AG04449 (cell line): ENCODE measurements around the gene TMEM40.

Experiments used
- CTCF ChIA-PET: fragments of 350-600 bp; formaldehyde crosslinking; extraction: SDS; loops from one replicate; lab custom pipeline; 2021; ENCODE audit warnings: antibody characterized with exemption; lab: Yijun Ruan, JAX
- POLR2A ChIA-PET: fragments of 400-600, 350-600 bp; formaldehyde crosslinking; extraction: SDS; loops from one replicate; lab custom pipeline; 2020; ENCODE audit warnings: antibody characterized with exemption, inconsistent platforms; lab: Yijun Ruan, JAX
- DNase-seq: peaks from one replicate; pipeline ENCODE4 v3.0.0-alpha.2; 2010; ENCODE audit warnings: low read depth, low spot score
- H3K4me3 ChIP-seq: 2 replicates; pipeline ENCODE4 v1.5.1; 2011; ENCODE audit warnings: low read depth, mild to moderate bottlenecking, control low read depth, low read length
- CTCF ChIP-seq: IDR thresholded peaks from one replicate; pipeline ENCODE4 v1.5.1; 2011; ENCODE audit warnings: mild to moderate bottlenecking, moderate library complexity, low read length, control low read depth, inconsistent platforms; ENCODE audit not compliant: insufficient read depth; ENCODE audit errors: missing control alignments

Gene TMEM40

GRCh38 chr3:12742330-12743107 is 16.5 kb downstream of the TMEM40 start:
- no peak overlapping the region for H3K4me3 ChIP-seq
- ChIA-PET CTCF (interaction anchor here (0.8 kb wide), 1 partner anchor 21 kb away, joined by 3 read pairs; no protein-coding TSS in a partner anchor), POLR2A (no interaction called here)
- DNase-seq = no peak
- no peak for TF ChIP-seq CTCF

GRCh38 chr3:12741209-12741608 is 17.9 kb downstream of the TMEM40 start:
- DNase-seq = no peak
- ChIA-PET CTCF (no interaction called here), POLR2A (no interaction called here)
- no peak overlapping the region for H3K4me3 ChIP-seq
- no peak for TF ChIP-seq CTCF

- H3K4me3 ChIP-seq = no peak overlapping the region
- DNase-seq = no peak
- POLR2A ChIA-PET = no interaction called here
- CTCF ChIA-PET = interaction anchor here (0.6 to 1.6 kb wide), 2 partner anchors 18 to 101 kb away, joined by 3 to 6 read pairs; no protein-coding TSS in a partner anchor
- no peak for TF ChIP-seq CTCF
These were observed 21.2 kb downstream of the TMEM40 start for GRCh38 chr3:12737833-12738232.

- no peak for DNase-seq
- POLR2A ChIA-PET = no interaction called here
- no peak overlapping the region for H3K4me3 ChIP-seq
- TF ChIP-seq CTCF = no peak
- CTCF ChIA-PET = interaction anchor here (0.6 to 1.6 kb wide), 2 partner anchors 17 to 101 kb away, joined by 3 to 6 read pairs; no protein-coding TSS in a partner anchor
These were observed 21.7 kb downstream of the TMEM40 start for GRCh38 chr3:12737319-12737718.

GRCh38 chr3:12734960-12735359 is 24.1 kb downstream of the TMEM40 start:
- CTCF ChIA-PET = interaction anchor here (1.1 kb wide), 1 partner anchor 12 kb away, joined by 3 read pairs; no protein-coding TSS in a partner anchor
- POLR2A ChIA-PET = no interaction called here
- H3K4me3 ChIP-seq = no peak overlapping the region
- DNase-seq = no peak
- no peak for TF ChIP-seq CTCF

- CTCF ChIA-PET = interaction anchor here (1.3 kb wide), 1 partner anchor 13 kb away, joined by 5 read pairs; no protein-coding TSS in a partner anchor
- H3K4me3 ChIP-seq = no peak overlapping the region
- TF ChIP-seq CTCF = no peak
- POLR2A ChIA-PET = no interaction called here
- DNase-seq = no peak
These were observed 25.5 kb downstream of the TMEM40 start for GRCh38 chr3:12733566-12733965.
